ENCODE data around the gene AGO1. TPM values are rescaled to one million over a fixed set of nuclear protein-coding genes. Genes with fewer than 3 reads are reported as not detected.

The AGO1 gene
- total RNA-seq, 1 donor, result 16.4 TPM

DNA sequence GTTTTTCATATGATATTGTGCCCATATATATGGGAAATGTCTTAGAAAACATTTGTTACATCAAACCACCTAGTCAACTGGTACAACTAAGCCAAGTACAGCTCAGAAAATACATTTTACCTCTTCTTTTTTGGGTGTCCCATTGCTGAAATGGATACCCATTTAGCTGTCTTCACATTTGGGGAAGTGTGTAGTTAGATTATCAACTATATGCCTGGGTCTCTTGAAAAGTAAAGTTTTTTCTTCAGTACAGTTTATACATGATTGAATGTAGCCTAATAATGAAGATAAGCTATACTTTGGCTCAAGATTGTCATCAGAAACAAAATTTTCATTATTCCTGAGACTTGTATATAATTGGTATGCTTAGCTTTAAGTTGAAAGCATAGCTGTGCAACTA is 49.9 kb downstream of the AGO1 start:
- DNase-seq (ENCODE audit: low read depth), result no peak
- TF ChIP-seq, protein P1, sequence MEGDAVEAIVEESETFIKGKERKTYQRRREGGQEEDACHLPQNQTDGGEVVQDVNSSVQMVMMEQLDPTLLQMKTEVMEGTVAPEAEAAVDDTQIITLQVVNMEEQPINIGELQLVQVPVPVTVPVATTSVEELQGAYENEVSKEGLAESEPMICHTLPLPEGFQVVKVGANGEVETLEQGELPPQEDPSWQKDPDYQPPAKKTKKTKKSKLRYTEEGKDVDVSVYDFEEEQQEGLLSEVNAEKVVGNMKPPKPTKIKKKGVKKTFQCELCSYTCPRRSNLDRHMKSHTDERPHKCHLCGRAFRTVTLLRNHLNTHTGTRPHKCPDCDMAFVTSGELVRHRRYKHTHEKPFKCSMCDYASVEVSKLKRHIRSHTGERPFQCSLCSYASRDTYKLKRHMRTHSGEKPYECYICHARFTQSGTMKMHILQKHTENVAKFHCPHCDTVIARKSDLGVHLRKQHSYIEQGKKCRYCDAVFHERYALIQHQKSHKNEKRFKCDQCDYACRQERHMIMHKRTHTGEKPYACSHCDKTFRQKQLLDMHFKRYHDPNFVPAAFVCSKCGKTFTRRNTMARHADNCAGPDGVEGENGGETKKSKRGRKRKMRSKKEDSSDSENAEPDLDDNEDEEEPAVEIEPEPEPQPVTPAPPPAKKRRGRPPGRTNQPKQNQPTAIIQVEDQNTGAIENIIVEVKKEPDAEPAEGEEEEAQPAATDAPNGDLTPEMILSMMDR (IDR thresholded peaks at IDR 0.05; ENCODE audit: insufficient read depth, low read depth, low read length), result no peak
- H3K4me3 ChIP-seq (ENCODE audit: low read depth, low read length), result peak overlapping the region; percentile 95

DNA sequence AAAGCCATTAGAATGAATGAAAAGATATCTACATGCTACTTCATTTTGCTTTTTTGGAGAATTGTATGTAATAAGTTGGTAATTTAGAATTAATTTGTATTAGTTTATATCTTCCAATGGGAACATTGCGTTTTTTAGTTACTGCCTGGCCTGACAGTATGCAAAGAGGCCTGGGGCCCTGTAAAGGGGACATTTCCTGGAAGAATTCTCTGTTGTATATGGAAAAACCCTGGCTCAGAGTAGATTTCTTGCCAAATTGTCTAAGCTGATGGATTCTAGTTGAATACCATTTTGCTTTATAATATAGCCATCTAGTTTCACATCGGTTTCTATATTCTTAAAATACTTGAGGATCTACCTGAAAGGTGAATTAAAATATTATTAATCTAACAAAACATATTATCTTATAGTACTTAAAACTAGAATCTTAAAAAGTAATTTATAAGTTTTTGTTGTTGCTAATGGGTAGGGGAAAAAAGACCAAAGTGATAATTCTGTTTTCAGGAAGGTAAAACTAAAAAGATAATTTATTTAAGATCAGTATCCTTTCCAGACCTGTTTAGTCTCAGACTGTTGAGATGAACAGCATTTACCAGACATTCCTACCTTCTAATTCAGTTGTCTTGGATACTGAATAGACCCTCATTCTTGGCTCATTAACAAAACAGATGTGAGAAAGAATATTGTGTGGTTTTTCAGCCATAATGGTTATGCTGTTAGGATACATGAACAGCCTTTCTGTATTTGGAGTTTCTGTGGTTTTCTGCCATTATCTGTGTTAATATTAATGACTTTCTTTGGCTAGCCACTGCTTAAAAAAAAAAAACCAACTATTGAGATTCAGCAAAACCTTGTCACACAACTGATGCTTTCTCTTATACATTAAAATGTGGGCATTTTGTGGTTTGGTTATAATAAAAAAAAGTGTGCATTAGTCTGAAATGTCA is 52.7 kb downstream of the AGO1 start:
- TF ChIP-seq, protein P1 (IDR thresholded peaks at IDR 0.05; ENCODE audit: insufficient read depth, low read depth, low read length), result no peak
- peak; percentile 76 for DNase-seq (ENCODE audit: low read depth)
- H3K4me3 ChIP-seq (ENCODE audit: low read depth, low read length), result no peak overlapping the region

DNA sequence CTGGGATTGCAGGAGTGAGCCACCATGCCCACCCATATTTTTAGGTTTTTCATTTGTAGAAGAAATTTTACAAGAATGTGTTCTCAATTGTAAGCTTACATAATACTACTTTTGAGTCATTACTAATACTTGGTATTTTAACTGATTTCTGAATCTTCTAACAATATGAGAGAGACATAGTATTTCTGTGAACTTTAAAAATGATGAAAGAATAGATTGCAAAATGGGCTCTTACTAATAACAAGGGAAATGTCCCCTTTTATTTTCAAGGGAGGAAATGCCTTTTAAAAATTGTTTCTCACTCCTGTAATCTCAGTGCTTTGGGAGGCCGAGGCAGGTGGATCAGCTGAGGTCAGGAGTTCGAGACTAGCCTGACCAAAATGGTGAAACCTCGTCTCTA is 53.8 kb downstream of the AGO1 start:
- DNase-seq (ENCODE audit: low read depth), result peak; percentile 20
- H3K4me3 ChIP-seq (ENCODE audit: low read depth, low read length), result no peak overlapping the region
- TF ChIP-seq, protein P1 (IDR thresholded peaks at IDR 0.05; ENCODE audit: insufficient read depth, low read depth, low read length), result no peak

DNA sequence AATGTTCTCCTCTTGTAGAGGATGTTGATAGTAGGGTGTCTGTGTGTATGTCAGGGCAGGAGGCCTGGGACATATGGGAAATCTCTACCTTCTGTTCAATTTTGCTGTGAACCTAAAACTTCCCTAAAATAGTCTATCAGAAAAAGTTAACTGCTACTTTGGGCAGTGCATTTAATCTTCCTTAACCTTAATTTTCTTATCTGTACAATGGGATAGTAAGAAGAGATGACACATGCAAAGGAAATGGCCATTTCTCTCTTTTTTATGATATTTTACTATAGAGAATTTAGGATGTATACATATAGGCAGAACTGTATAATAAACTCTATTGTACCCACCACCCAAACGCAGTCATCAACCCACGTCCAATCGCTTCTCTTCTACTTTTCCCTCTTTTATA is 56.5 kb downstream of the AGO1 start:
- DNase-seq (ENCODE audit: low read depth), result no peak
- no peak overlapping the region for H3K4me3 ChIP-seq (ENCODE audit: low read depth, low read length)
- TF ChIP-seq, protein P1 (IDR thresholded peaks at IDR 0.05; ENCODE audit: insufficient read depth, low read depth, low read length), result no peak

DNA sequence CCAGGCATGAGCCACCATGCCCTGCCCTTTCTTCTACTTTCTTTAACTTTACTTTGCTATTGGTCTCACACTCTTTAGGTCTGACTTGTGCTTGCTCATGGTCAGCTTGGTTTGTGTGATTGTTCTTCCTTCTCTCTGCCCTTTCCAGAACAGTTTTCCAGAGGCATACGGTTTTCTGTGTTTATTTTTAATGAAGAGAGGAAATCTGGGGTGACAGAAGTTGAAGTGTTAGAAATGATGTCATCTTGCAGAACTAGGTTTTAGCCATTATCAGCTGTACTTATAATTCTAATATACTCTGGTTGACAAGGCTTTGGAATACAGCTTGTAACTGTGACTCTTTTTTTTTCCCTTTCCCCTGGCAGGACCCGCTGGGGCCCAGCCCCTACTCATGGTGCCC is 62.3 kb downstream of the AGO1 start:
- no peak for DNase-seq (ENCODE audit: low read depth)
- no peak overlapping the region for H3K4me3 ChIP-seq (ENCODE audit: low read depth, low read length)
- TF ChIP-seq, protein P1 (IDR thresholded peaks at IDR 0.05; ENCODE audit: insufficient read depth, low read depth, low read length), result no peak

DNA sequence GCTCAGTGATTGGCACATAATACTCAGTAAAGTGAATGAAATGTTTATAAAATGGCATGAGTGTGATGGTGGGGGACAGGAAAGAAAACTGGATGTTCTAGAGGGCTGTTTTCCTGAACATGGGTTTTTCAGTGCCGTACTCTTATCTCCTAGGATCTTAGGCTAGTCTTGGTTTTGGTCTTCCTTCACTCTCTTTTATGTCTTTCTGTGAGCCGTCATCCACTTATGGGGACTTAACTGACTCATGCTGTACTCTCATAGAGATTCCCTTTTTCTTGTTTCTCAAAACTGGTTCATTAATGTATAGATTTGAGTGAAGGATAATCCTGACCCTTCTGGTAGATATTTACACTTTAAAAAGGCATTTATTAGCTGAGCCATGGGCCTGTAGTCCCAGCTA is 64.5 kb downstream of the AGO1 start:
- TF ChIP-seq, protein P1 (IDR thresholded peaks at IDR 0.05; ENCODE audit: insufficient read depth, low read depth, low read length), result no peak
- no peak overlapping the region for H3K4me3 ChIP-seq (ENCODE audit: low read depth, low read length)
- no peak for DNase-seq (ENCODE audit: low read depth)

Measured in fibroblast of villous mesenchyme (primary cell).